Mesenchymal stem cell (in vitro differentiated cells and primary cell): ENCODE results near the gene SETD3.
A peak's percentile ranks its signal among the peaks of the same experiment; 100 is the strongest.

Experiments used
- DNase-seq: peaks from one replicate; pipeline ENCODE4 v3.0.0-alpha.2; 2013
- H2AFZ ChIP-seq: one replicate; pipeline ENCODE4 v1.6.1; 2013; ENCODE audit warnings: low read depth, mild to moderate bottlenecking, control low read depth, inconsistent platforms, low read length, moderate library complexity
- H2AK5ac ChIP-seq: 2 replicates; pipeline ENCODE4 v1.6.1; 2013; ENCODE audit warnings: low read length, moderate library complexity, mild to moderate bottlenecking, inconsistent platforms; ENCODE audit not compliant: severe bottlenecking
- H2BK120ac ChIP-seq: one replicate; pipeline ENCODE4 v1.6.1; 2013; ENCODE audit warnings: low read depth, mild to moderate bottlenecking, inconsistent platforms, low read length, moderate library complexity
- H2BK12ac ChIP-seq, 2 experiments: one replicate each; pipeline ENCODE4 v1.6.1; 2013; ENCODE audit warnings: inconsistent platforms in 2 of 2, low read length in 2 of 2, mild to moderate bottlenecking in 2 of 2, moderate library complexity in 2 of 2, control low read depth in 1 of 2
- H2BK15ac ChIP-seq: one replicate; pipeline ENCODE4 v1.6.1; 2013; ENCODE audit warnings: mild to moderate bottlenecking, low read depth, inconsistent platforms; ENCODE audit not compliant: poor library complexity, severe bottlenecking
- H2BK5ac ChIP-seq: 2 replicates; pipeline ENCODE4 v1.6.1; 2013; ENCODE audit warnings: low read depth, mild to moderate bottlenecking, low read length, control low read depth, inconsistent platforms; ENCODE audit not compliant: poor library complexity, severe bottlenecking
- H3K14ac ChIP-seq, 2 experiments: one replicate each; pipeline ENCODE4 v1.6.1; 2013; ENCODE audit warnings: inconsistent platforms in 2 of 2, low read length in 2 of 2, control low read depth in 1 of 2, mild to moderate bottlenecking in 1 of 2, moderate library complexity in 1 of 2
- H3K18ac ChIP-seq, 2 experiments: one replicate each; pipeline ENCODE4 v1.6.1; 2013; ENCODE audit warnings: inconsistent platforms in 2 of 2, low read length in 2 of 2, control low read depth in 1 of 2, low read depth in 1 of 2, mild to moderate bottlenecking in 1 of 2
- H3K23ac ChIP-seq, 2 experiments: one replicate each; pipeline ENCODE4 v1.6.1; 2013; ENCODE audit warnings: inconsistent platforms in 2 of 2, low read length in 2 of 2, mild to moderate bottlenecking in 2 of 2, moderate library complexity in 2 of 2, control low read depth in 1 of 2
- H3K27ac ChIP-seq: 2 replicates; pipeline ENCODE4 v1.5.1; 2013; ENCODE audit warnings: mild to moderate bottlenecking, moderate library complexity, low read length, control low read depth, inconsistent platforms; ENCODE audit not compliant: poor library complexity, severe bottlenecking
- H3K27me3 ChIP-seq, 2 experiments: 2 replicates each; pipeline versions ENCODE4 v1.6.1 to v1.7.0; 2013; ENCODE audit warnings: low read length in 2 of 2, mild to moderate bottlenecking in 2 of 2, moderate library complexity in 2 of 2, control low read depth in 1 of 2, inconsistent platforms in 1 of 2; ENCODE audit not compliant: control insufficient read depth in 1 of 2, insufficient read depth in 1 of 2
- H3K36me3 ChIP-seq, 2 experiments: 2 replicates each; pipeline versions ENCODE4 v1.6.1 to v1.7.0; 2013; ENCODE audit warnings: low read length in 2 of 2, control low read depth in 1 of 2, inconsistent platforms in 1 of 2, low read depth in 1 of 2, mild to moderate bottlenecking in 1 of 2; ENCODE audit not compliant: insufficient read depth in 2 of 2, control insufficient read depth in 1 of 2
- H3K4ac ChIP-seq, 2 experiments: one replicate each; pipeline ENCODE4 v1.6.1; 2013; ENCODE audit warnings: inconsistent platforms in 2 of 2, low read length in 2 of 2, mild to moderate bottlenecking in 2 of 2, moderate library complexity in 2 of 2, control low read depth in 1 of 2, low read depth in 1 of 2
- H3K4me1 ChIP-seq: 2 replicates; pipeline ENCODE4 v1.6.1; 2013; ENCODE audit warnings: low read depth, low read length, control low read depth; ENCODE audit not compliant: control insufficient read depth, insufficient read depth
- H3K4me2 ChIP-seq: 2 replicates; pipeline ENCODE4 v1.6.1; 2013; ENCODE audit warnings: low read length, mild to moderate bottlenecking, inconsistent platforms; ENCODE audit not compliant: poor library complexity, severe bottlenecking
- H3K4me3 ChIP-seq, 2 experiments: 2 replicates each; pipeline versions ENCODE4 v1.5.1 to v1.7.0; 2013; ENCODE audit warnings: low read length in 2 of 2, mild to moderate bottlenecking in 2 of 2, control low read depth in 1 of 2, low read depth in 1 of 2; ENCODE audit not compliant: insufficient read depth in 1 of 2
- H3K79me1 ChIP-seq: replicated peaks from 2 replicates; pipeline ENCODE4 v1.6.1; 2013; ENCODE audit warnings: mild to moderate bottlenecking, control low read depth, low read length, inconsistent platforms; ENCODE audit not compliant: poor library complexity, severe bottlenecking
- H3K9ac ChIP-seq: 2 replicates; pipeline ENCODE4 v1.7.0; 2013; ENCODE audit warnings: mild to moderate bottlenecking, low read length, moderate library complexity
- H3K9me3 ChIP-seq: 2 replicates; pipeline ENCODE4 v1.7.0; 2013; ENCODE audit warnings: mild to moderate bottlenecking, low read length; ENCODE audit not compliant: control insufficient read depth
- H4K8ac ChIP-seq: one replicate; pipeline ENCODE4 v1.6.1; 2013; ENCODE audit warnings: inconsistent platforms, mild to moderate bottlenecking, low read length, moderate library complexity
- H4K91ac ChIP-seq: one replicate; pipeline ENCODE4 v1.6.1; 2013; ENCODE audit warnings: mild to moderate bottlenecking, low read length, inconsistent platforms
- WGBS: methylation state at CpG from one replicate; pipeline ENCODE4 v1.1.7; 2013; ENCODE audit warnings: mixed read lengths; 5-methylcytosine and 5-hydroxymethylcytosine counted together

Gene SETD3

DNA sequence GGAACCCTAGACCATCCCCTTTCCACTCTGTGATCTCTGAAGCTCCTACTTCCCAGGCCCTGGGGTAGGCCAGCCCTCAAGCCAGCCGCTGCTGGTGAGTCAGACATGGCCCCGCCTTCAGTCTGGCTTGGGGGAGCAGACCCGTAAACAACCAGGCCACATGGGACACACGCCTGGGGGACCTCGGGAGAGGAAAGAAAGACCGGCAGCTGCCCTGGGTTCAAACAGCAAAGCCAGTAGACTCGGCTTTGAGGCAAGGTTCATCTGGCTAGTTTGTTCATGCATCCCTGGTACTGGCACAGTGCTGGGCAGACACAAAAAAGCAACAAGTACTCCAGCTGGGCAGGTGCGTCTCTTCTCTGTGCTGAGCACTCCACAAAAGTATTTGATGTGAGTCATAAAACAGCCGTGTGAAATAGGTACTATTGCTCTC, 101.9 kb downstream of the SETD3 start:
- no peak overlapping the region for H3K14ac ChIP-seq
- no peak overlapping the region for H3K4me3 ChIP-seq
- H3K9me3 ChIP-seq: no peaks in the 10 kb centered on the region
- peaks cover 12% of the 10 kb centered on the region for H3K4me1 ChIP-seq
- H2AK5ac ChIP-seq: no peak overlapping the region
- H3K9ac ChIP-seq: no peak overlapping the region
- no peak overlapping the region for H3K27ac ChIP-seq
- H3K4ac ChIP-seq: no peak overlapping the region
- no peaks in the 10 kb centered on the region for H3K36me3 ChIP-seq
- no peak overlapping the region for H3K4me2 ChIP-seq
- H4K8ac ChIP-seq: no peak overlapping the region
- H2BK15ac ChIP-seq: no peak overlapping the region
- no peak overlapping the region for H2BK5ac ChIP-seq
- no peak overlapping the region for H4K91ac ChIP-seq
- no peak overlapping the region for H3K18ac ChIP-seq
- no peak overlapping the region for H2BK12ac ChIP-seq
- DNase-seq: peak; percentile 34
- H3K79me1 ChIP-seq: no peaks in the 10 kb centered on the region
- no peak overlapping the region for H3K23ac ChIP-seq
- no peak overlapping the region for H2BK120ac ChIP-seq
- WGBS: 44% methylated on average over 9 of the region's 9 CpGs
- H3K27me3 ChIP-seq: peaks cover 0 to 39% of the 10 kb centered on the region in 2 experiments
- H2AFZ ChIP-seq: peak overlapping the region; percentile 67

DNA sequence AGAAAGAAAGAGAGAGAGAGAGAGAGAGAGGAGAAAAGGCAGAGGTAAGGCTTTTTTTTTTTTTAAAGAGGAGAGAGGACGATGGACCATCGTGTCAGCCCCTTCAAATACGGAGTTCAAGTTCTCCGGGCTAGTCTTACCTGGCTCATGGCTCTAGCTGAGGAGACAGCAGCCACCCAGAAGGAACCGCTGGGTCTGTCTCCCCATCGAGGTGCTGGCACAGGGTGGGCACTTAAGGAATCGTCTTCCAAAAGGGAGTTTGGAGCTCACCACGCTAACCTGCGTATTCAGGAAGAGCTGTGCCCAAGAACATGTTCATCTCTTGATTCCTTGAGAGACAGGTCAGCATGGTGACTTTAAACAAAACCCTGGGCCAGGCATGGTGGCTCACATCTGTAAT, 102.7 kb downstream of the SETD3 start:
- no peak overlapping the region for H2BK120ac ChIP-seq
- H3K23ac ChIP-seq: no peak overlapping the region
- H3K9me3 ChIP-seq: no peaks in the 10 kb centered on the region
- H2BK12ac ChIP-seq: no peak overlapping the region
- H3K9ac ChIP-seq: no peak overlapping the region
- H3K18ac ChIP-seq: no peak overlapping the region
- no peak overlapping the region for H2AFZ ChIP-seq
- H3K27ac ChIP-seq: no peak overlapping the region
- H4K8ac ChIP-seq: no peak overlapping the region
- H2BK15ac ChIP-seq: no peak overlapping the region
- H2BK5ac ChIP-seq: no peak overlapping the region
- H3K4me3 ChIP-seq: no peak overlapping the region
- no peaks in the 10 kb centered on the region for H3K36me3 ChIP-seq
- peaks cover 6% of the 10 kb centered on the region for H3K4me1 ChIP-seq
- no peak overlapping the region for H4K91ac ChIP-seq
- H3K79me1 ChIP-seq: no peaks in the 10 kb centered on the region
- H3K4ac ChIP-seq: no peak overlapping the region
- H3K4me2 ChIP-seq: no peak overlapping the region
- no peak for DNase-seq
- no peak overlapping the region for H2AK5ac ChIP-seq
- H3K27me3 ChIP-seq: peaks cover 0 to 32% of the 10 kb centered on the region in 2 experiments
- 85% methylated on average over 9 of the region's 9 CpGs for WGBS
- H3K14ac ChIP-seq: no peak overlapping the region

DNA sequence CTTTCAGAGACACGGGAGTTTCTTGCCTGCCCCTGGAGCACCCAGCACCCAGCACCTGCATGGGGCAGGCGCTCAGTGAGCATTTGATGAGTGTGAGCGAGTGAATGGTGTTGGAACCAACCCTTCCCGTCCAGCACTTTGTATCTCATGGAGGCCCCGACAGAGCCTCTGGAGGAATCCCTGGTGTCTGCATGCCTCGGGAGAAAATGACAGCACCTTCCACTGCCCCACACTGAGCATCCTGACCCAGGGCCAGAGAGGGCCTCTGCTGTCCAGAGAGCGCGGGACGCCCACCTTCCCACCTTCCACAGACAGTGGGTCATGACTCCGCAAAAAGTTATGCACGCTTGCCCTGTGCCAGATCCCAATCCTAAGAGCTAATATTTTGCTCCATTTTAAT, 105.7 kb downstream of the SETD3 start:
- H4K91ac ChIP-seq: no peak overlapping the region
- H3K23ac ChIP-seq: no peak overlapping the region
- H3K18ac ChIP-seq: no peak overlapping the region
- H2BK15ac ChIP-seq: no peak overlapping the region
- H3K27ac ChIP-seq: no peak overlapping the region
- peaks cover 0 to 8% of the 10 kb centered on the region in 2 experiments for H3K27me3 ChIP-seq
- peaks cover 3% of the 10 kb centered on the region for H3K9me3 ChIP-seq
- H3K14ac ChIP-seq: no peak overlapping the region
- no peak overlapping the region for H3K4me2 ChIP-seq
- H3K4me3 ChIP-seq: no peak overlapping the region
- no peak for DNase-seq
- no peak overlapping the region for H3K4ac ChIP-seq
- no peak overlapping the region for H2AFZ ChIP-seq
- no peak overlapping the region for H2BK12ac ChIP-seq
- H3K36me3 ChIP-seq: no peaks in the 10 kb centered on the region
- H3K9ac ChIP-seq: no peak overlapping the region
- H2BK120ac ChIP-seq: no peak overlapping the region
- no peak overlapping the region for H4K8ac ChIP-seq
- H2AK5ac ChIP-seq: no peak overlapping the region
- H3K79me1 ChIP-seq: no peaks in the 10 kb centered on the region
- peaks cover 4% of the 10 kb centered on the region for H3K4me1 ChIP-seq
- no peak overlapping the region for H2BK5ac ChIP-seq
- WGBS: 79% methylated on average over 11 of the region's 11 CpGs

DNA sequence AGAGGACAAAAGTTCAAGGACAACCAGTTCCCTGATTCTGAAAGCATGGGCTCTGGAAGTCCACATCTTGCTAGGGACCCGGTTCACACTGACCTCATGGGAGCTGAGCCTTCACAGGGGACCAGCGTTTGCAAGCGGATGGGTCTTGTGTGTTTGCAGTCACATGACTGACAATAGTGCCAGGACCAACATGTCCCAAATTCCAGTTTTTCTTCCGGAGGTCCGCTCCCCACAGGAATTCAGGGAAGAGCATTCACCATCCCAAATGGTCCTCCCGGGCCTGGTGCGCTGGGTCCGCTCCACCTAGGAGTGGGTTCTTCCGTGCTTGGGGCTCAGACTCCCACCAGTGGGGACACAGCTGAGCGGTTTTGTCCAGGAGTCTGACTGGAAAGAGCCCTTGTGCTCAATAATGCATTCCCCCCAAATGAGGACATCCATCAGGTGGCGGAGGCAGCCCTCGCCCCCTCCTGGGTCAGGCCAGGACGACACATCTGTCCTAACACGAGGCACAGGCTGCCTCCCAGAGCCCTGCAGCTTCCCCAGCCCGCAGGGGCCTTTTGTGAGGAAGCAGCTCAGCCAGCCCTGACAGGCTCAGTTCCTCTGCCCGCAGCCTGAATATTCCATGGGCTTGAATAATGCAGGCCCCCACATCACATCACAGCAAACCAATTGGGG, 116.9 kb downstream of the SETD3 start:
- Histone ChIP-seq H2AFZ (no peak overlapping the region), H2BK12ac (no peak overlapping the region), H3K4ac (no peak overlapping the region), H3K9me3 (no peaks in the 10 kb centered on the region), H4K8ac (no peak overlapping the region), H4K91ac (no peak overlapping the region), H2BK5ac (no peak overlapping the region), H3K23ac (no peak overlapping the region), H3K27ac (no peak overlapping the region), H3K9ac (no peak overlapping the region), H2BK15ac (no peak overlapping the region), H3K27me3 (peaks cover 0 to 19% of the 10 kb centered on the region in 2 experiments), H3K79me1 (no peaks in the 10 kb centered on the region), H3K4me1 (no peaks in the 10 kb centered on the region), H3K4me2 (no peak overlapping the region), H3K4me3 (no peak overlapping the region), H3K36me3 (no peaks in the 10 kb centered on the region), H3K18ac (no peak overlapping the region), H3K14ac (no peak overlapping the region), H2AK5ac (no peak overlapping the region), H2BK120ac (no peak overlapping the region)
- 76% methylated on average over 15 of the region's 16 CpGs for WGBS
- DNase-seq: no peak
